Breast epithelium (tissue), 4 donors: ENCODE data around the gene LYPD4. TPM values are rescaled to one million over a fixed set of nuclear protein-coding genes. Genes with fewer than 3 reads are reported as not detected.
A peak's percentile ranks its signal among the peaks of the same experiment; 100 is the strongest.
"Not testable (repeated sequence)": the region's sequence is repeated elsewhere in the genome, so short reads cannot be mapped to it uniquely, and the experiment has no call there.

Experiments used
- DNase-seq, 2 donors: peaks; one replicate each; pipeline ENCODE4 v3.0.0-alpha.2; 2019; ENCODE audit warnings: low spot score in 2 of 2
- H3K27ac ChIP-seq, 2 donors: fragments of 200-600 bp; sonication (generic) in 1 of 2; one replicate each; pipeline ENCODE4 v1.5.1; 2016 to 2019; ENCODE audit warnings: mild to moderate bottlenecking in 1 of 2
- H3K27me3 ChIP-seq, 2 donors: fragments of 200-600 bp; sonication (generic) in 1 of 2; one replicate each; pipeline versions ENCODE4 v1.5.1 to v1.6.0; 2017 to 2019; ENCODE audit warnings: control low read depth in 1 of 2, mild to moderate bottlenecking in 1 of 2
- H3K36me3 ChIP-seq: fragments of 200-600 bp; one replicate; pipeline ENCODE4 v1.5.1; 2019
- H3K4me1 ChIP-seq, 2 donors: fragments of 200-600 bp; sonication (generic); one replicate each; pipeline ENCODE4 v1.5.1; 2016 to 2019; ENCODE audit warnings: control low read depth in 1 of 2
- H3K4me3 ChIP-seq, 3 donors: fragments of 200-600 bp; sonication (generic); 1 replicate in 2 of 3; 2 replicates in 1 of 3; pipeline ENCODE4 v1.5.1; 2016 to 2019; ENCODE audit warnings: mild to moderate bottlenecking in 3 of 3, moderate library complexity in 2 of 3
- H3K9me3 ChIP-seq, 2 donors: fragments of 200-600 bp; sonication (generic) in 1 of 2; one replicate each; pipeline ENCODE4 v1.5.1; 2016 to 2019; ENCODE audit warnings: control low read depth in 1 of 2
- POLR2A ChIP-seq: fragments of 450-650 bp; IDR thresholded peaks from one replicate; pipeline ENCODE4 v1.6.1; 2016; ENCODE audit warnings: antibody characterized with exemption, mild to moderate bottlenecking, moderate library complexity
- POLR2AphosphoS5 ChIP-seq, 3 donors: sonication (generic); formaldehyde crosslinking; IDR thresholded peaks; one replicate each; pipeline ENCODE4 v1.6.1; 2017; ENCODE audit warnings: antibody characterized with exemption in 3 of 3
- intact Hi-C: fragments of 100-400 bp; cut with DNase I; formaldehyde crosslinking; loops from one replicate; pipeline ENCODE4 v1.15.1; 2023; ENCODE audit warnings: low total_unique reads
- total RNA-seq, 3 donors: library from RNA; depleted of rRNA; stranded (reverse); fragments of >200 nt; gene quantifications; one replicate each; pipeline ENCODE4 v1.1.0, GENCODE V29; 2016
- TF ChIP-seq, protein P1 (sequence below), 3 donors: fragments of 450-650 bp; IDR thresholded peaks; one replicate each; pipeline ENCODE4 v1.5.1; 2016 to 2017; ENCODE audit warnings: antibody characterized with exemption in 3 of 3, mild to moderate bottlenecking in 3 of 3, moderate library complexity in 3 of 3

LYPD4 gene
- total RNA-seq, 3 donors from 2014 or later, result not detected

GRCh38 chr19:41877916-41878905 lies 33.7 kb upstream of the LYPD4 start:
- H3K27ac ChIP-seq, result no peak overlapping the region
- intact Hi-C loops, result no loop called here
- no peaks in the 10 kb centered on the region for H3K9me3 ChIP-seq
- H3K36me3 ChIP-seq, result no peaks in the 10 kb centered on the region
- no peak for DNase-seq
- H3K27me3 ChIP-seq, result no peaks in the 10 kb centered on the region
- no peaks in the 10 kb centered on the region for H3K4me1 ChIP-seq
- no peak overlapping the region for H3K4me3 ChIP-seq
- TF ChIP-seq POLR2A, result no peak
- TF ChIP-seq POLR2AphosphoS5 (IDR thresholded peaks at IDR 0.05), result no peak
- TF ChIP-seq, protein P1, sequence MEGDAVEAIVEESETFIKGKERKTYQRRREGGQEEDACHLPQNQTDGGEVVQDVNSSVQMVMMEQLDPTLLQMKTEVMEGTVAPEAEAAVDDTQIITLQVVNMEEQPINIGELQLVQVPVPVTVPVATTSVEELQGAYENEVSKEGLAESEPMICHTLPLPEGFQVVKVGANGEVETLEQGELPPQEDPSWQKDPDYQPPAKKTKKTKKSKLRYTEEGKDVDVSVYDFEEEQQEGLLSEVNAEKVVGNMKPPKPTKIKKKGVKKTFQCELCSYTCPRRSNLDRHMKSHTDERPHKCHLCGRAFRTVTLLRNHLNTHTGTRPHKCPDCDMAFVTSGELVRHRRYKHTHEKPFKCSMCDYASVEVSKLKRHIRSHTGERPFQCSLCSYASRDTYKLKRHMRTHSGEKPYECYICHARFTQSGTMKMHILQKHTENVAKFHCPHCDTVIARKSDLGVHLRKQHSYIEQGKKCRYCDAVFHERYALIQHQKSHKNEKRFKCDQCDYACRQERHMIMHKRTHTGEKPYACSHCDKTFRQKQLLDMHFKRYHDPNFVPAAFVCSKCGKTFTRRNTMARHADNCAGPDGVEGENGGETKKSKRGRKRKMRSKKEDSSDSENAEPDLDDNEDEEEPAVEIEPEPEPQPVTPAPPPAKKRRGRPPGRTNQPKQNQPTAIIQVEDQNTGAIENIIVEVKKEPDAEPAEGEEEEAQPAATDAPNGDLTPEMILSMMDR (IDR thresholded peaks at IDR 0.05), result no peak

- Histone ChIP-seq H3K27me3 (no peaks in the 10 kb centered on the region), H3K27ac (peak within 1 kb of the TSS; percentile 6 to 19), H3K9me3 (no peaks in the 10 kb centered on the region), H3K36me3 (no peaks in the 10 kb centered on the region), H3K4me1 (no peaks in the 10 kb centered on the region), H3K4me3 (no peak within 1 kb of the TSS)
- DNase-seq, result no peak
- intact Hi-C loops, result no loop called here
- TF ChIP-seq, protein P1 (IDR thresholded peaks at IDR 0.05), result no peak
- TF ChIP-seq POLR2AphosphoS5 (IDR thresholded peaks at IDR 0.05) (no peak), POLR2A (no peak)
Measured at GRCh38 chr19:41876847-41877832, 32.7 kb upstream of the LYPD4 start, which contains the start of gene CD79A. CD79A (plus strand) TSS chr19:41877279; CDS start chr19:41877305, 26 bp downstream.

GRCh38 chr19:41875973-41876372 lies 31.5 kb upstream of the LYPD4 start:
- H3K9me3 ChIP-seq, DNase-seq, intact Hi-C loops, H3K36me3 ChIP-seq, H3K4me3 ChIP-seq, H3K27ac ChIP-seq, H3K4me1 ChIP-seq, H3K27me3 ChIP-seq: not testable (repeated sequence)

GRCh38 chr19:41872775-41873647 lies 28.5 kb upstream of the LYPD4 start:
- Histone ChIP-seq H3K27ac (no peak overlapping the region), H3K4me1 (no peaks in the 10 kb centered on the region)
- intact Hi-C loops, result no loop called here

More at GRCh38 chr19:41872775-41873647, 28.5 kb upstream of the LYPD4 start:
- no peaks in the 10 kb centered on the region for H3K36me3 ChIP-seq
- no peaks in the 10 kb centered on the region for H3K9me3 ChIP-seq
- H3K27me3 ChIP-seq, result no peaks in the 10 kb centered on the region
- H3K4me3 ChIP-seq, result no peak overlapping the region
- DNase-seq, result peak; percentile 69 to 82
- TF ChIP-seq POLR2A, result no peak
- no peak for TF ChIP-seq POLR2AphosphoS5 (IDR thresholded peaks at IDR 0.05)
- TF ChIP-seq, protein P1 (IDR thresholded peaks at IDR 0.05), result peak in 2 of 3 donors; percentile 63 to 64
